GM21526 (cell line): ENCODE measurements around the gene C1QTNF1.

Source experiments
- ATAC-seq: cut with Tn5 transposase; IDR thresholded peaks from one replicate; pipeline ENCODE4 v1.9.1; 2021; ENCODE audit warnings: moderate library complexity; ENCODE audit not compliant: unreplicated experiment, low FRiP score

Gene C1QTNF1

DNA sequence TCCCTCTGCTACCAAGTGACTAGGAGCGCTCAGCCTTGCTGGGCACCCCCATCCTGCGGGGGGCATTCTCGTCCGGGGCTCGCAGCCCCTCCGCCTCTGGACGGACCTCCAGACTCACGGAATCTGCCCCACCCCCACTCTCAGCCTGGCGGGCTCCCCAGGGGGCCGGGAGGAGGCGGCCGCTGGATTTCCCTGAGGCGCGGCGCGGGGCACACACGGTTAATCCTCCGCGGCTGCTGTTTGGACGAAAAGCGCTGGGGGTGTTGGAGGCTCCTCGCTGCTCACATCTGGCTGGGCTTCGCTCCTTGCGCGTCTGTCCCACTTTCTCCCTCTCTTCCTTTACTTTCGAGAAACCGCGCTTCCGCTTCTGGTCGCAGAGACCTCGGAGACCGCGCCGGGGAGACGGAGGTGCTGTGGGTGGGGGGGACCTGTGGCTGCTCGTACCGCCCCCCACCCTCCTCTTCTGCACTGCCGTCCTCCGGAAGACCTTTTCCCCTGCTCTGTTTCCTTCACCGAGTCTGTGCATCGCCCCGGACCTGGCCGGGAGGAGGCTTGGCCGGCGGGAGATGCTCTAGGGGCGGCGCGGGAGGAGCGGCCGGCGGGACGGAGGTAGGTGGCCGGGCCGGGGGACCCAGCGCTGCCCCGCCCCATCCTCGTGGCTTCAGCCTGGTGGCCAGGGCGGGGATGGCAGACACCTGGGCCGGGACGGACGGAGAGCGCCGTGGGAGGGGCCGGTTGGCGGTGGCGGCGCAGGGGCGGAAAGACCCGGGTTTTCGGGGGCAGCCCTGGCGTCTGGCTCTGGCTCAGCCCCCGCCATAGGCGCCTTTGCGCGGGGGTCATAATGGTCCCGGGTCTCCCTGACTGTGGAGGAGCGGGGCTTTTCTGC, at the start of gene C1QTNF1:
C1QTNF1 (plus strand) TSS at position 284 of the 886 bp plus-strand sequence. CDS start 19,800 bp downstream, outside the sequence.
- ATAC-seq = no peak

GRCh38 chr17:78974635-78975591, 49.1 kb upstream of the C1QTNF1 start:
- no peak for ATAC-seq

DNA sequence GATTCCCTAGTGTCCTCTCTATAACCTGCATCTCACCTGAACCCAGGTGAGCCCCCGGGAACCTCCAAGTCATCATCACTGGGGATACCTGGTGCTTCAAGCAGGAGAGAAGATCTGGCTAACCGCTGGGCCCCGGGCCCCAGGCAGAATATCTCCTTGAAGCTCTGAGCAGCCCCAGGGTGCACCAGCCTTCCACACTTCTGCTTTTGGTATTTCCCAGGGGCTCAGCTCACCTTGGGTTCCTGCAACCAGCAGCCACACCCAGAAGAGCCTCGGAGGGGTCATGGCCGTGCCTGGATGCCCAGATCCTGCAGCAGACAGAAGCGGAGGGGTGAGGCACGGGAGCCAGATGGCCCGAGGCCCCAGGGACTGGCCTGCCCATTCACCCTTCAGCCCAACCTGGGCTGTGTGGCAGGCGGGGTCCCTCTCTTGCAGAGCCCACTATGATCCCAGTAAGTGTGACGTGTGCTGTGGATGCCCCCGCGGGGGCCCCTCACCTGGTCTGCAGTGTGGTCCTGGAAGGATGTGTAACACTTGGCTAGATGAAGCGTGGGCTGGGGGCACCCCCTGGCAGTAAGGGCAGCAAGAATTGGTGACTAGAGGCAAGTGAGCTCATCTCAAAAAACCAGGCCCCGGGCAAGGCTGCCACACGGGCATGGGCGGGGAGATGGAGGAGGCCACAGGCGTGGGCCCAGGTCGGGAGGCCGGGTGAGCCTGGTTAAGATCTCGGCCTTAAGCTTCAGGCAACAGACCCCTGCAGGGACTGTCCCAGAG, 46.9 kb upstream of the C1QTNF1 start:
- ATAC-seq = no peak

GRCh38 chr17:78977681-78977943, 46.4 kb upstream of the C1QTNF1 start:
- ATAC-seq = no peak

GRCh38 chr17:78977997-78978973, 45.7 kb upstream of the C1QTNF1 start:
- no peak for ATAC-seq

DNA sequence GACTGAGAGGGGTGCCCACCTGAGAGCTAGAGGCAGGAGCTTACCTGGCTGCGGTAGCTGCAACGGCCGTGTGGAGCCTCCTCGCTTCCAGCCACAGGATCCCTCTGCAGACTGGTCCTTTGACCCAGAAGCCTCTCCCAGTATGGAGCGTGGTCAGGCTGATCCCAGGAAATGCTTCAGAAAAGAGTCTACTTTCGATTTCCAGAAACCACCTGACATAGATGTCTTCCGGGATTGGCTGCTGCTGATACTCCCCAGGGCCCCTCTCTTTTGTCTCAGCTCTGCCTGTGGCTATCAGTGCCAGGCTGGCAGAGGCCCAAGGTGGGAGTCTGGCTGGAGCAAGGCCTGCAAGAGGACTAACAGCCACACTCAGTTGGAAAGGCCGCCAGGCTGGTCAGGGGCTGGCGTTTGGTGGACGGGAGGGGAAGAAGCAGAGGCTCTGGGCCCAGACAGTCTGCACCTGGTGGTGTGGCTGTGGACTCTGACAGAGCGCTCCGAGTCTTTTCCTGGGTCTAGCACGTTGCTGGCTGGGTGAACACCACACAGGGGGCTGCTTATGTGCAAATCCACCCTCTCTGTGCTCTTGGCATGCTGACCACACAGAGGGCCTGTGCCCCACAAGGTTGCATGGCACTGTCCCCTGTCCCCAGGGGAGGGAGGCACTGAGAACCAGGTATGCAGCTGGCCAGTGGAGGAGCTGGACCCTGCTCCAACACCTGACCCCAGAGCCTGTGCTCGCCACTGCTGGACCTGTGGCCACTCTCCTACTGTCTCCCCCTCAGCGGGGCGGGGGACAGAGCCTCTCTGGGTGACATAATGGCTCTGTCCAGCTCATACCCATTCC, 44.0 kb upstream of the C1QTNF1 start, which contains the start of gene LGALS3BP:
LGALS3BP (minus strand) TSS at position 144 of the 844 bp plus-strand sequence. CDS start 2,732 bp downstream, outside the sequence.
- ATAC-seq = no peak

DNA sequence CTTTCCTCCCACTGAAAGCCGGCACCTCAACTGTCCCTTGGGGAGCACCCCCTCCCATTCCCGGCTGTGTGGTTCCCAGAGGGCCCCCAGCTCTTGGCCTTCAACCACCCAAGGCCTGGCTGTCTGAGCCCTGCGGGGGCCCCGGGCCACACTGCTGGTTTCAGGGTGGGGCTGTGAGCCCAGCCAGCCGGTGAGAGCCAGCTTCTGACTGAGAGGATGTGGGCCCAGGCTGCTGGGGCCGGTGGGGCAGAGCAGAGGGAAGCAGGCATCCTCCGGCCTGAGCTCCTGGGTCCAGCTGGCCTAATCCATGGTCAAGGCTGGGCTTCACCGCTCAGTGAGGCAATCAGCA, 43.4 kb upstream of the C1QTNF1 start:
- no peak for ATAC-seq

DNA sequence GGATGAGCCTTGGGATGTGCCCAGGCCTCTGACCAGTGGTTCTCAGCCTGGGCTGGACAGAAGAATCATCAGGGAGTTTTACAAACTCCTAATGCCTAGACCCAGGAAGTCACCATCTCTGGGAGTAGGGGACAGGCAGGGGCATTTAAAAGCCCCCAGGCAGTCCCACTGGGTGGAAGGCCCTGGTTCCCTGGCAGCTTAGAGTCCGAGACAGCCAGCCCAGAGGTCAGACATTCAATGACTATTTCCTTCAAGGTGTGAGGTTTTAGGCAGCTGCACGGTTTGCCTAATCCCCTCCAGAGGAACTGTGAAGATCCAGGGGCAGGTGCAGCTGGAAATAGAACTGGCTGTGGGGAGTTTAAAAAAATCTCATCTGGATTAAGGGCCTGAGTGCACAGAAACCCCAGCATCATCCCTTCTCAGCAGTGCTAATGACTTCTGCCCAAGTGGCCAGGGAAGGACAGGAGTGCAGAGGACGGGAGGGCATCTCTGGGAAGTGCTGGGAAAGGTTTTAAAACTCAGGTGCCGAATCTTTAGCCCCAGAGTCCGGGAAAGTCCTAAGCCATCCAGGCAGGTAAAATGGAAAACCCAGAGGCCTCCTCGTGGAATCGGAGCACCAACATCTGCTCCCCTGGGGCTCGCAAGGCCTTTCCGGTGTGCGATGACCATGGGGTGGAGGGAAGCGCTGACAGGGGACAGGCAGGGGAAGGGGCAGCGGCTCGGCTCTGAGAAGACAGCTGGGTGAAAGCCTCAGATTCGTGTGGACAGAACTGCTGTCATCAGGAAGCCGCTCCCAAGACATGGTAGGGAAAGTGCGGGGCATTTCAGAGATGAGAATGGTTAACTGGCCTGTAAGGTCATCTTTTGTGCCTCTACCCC, 42.7 kb upstream of the C1QTNF1 start:
- no peak for ATAC-seq

- no peak for ATAC-seq
These were observed 38.6 kb upstream of the C1QTNF1 start for GRCh38 chr17:78985395-78985794.

DNA sequence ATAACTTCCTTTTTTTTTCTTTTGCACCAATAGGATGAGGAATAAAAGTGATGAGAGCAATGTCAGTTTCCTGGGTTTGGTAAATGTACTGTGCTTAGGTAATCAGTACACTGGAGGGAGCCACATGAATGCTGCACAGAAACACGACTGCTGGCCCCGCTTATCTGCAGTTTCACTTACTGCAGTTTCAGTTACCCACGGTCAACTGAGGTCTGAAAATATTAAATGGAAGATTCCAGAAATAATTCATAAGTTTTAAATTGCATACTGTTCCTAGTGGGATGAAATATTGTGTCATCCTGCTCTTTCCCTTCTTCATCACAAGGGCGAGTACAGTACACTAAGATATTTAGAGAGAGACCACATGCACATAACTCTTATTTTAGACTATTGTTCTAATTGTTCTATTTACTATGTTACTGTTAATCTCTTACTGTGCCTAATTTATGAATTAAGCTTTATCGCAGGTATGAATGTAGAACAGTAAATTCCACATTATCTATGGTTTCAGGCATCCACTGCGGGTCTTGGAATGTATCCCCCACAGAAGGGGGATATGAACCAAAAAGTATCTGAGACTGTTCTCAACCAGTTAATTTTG, 37.8 kb upstream of the C1QTNF1 start:
- ATAC-seq = no peak

- no peak for ATAC-seq
These were observed 37.2 kb upstream of the C1QTNF1 start for GRCh38 chr17:78986649-78987328.

DNA sequence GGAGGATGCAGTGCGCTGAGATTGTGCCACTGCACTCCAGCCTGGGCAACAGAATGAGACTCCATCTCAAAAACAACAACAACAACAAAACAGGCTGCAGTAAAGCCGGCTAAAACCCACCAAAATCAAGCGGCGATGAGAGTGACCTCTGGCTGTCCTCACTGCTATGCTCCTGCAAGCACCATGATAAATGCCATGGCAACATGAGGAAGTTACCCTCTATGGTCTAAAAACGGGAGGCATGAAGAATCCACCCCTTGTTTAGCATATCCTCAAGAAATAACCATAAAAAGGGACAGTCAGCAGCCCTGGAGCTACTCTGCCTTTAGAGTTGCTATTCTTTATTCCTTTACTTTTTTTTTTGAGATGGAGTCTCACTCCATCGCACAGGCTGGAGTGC, 35.8 kb upstream of the C1QTNF1 start:
- no peak for ATAC-seq

- no peak for ATAC-seq
These were observed 33.5 kb upstream of the C1QTNF1 start for GRCh38 chr17:78990349-78991016.

GRCh38 chr17:78991017-78991738, 32.8 kb upstream of the C1QTNF1 start:
- no peak for ATAC-seq

GRCh38 chr17:78991906-78992532, 31.9 kb upstream of the C1QTNF1 start:
- ATAC-seq = no peak
